ENCODE data around the gene CHRNA4.

GRCh38 chr20:63306673-63307537, 54.2 kb downstream of the CHRNA4 start:
- no peak for TF ChIP-seq YY1 (IDR thresholded peaks at IDR 0.05; ENCODE audit: insufficient read depth, insufficient read length)
- no peak for TF ChIP-seq ZNF274 (IDR thresholded peaks at IDR 0.05; ENCODE audit: low read depth, low read length)

Data from NT2/D1 (cell line).